ENCODE results near the gene HUS1B. TPM values are rescaled to one million over a fixed set of nuclear protein-coding genes. Genes with fewer than 3 reads are reported as not detected.

The HUS1B gene
- total and polyA plus RNA-seq, 2 of the 8 experiments (the other 6 are each of a cell fraction or from before 2014, with no cell fraction given), result 0.48 to 1.1 TPM

- H3K36me3 ChIP-seq (ENCODE audit: control insufficient read depth in 2 of 4, insufficient read depth in 4 of 4, low read length in 3 of 4), result no peaks in the 10 kb centered on the region
- no peak overlapping the region for H3K4me2 ChIP-seq (ENCODE audit: insufficient read depth in 1 of 2, low read depth in 2 of 2, low read length in 2 of 2)
- ChIA-PET CTCF (ENCODE audit: partially characterized antibody) (interaction anchor here (1.1 to 3.5 kb wide), 4 partner anchors 9 to 111 kb away, joined by 5 to 20 read pairs (median 10); partner anchors contain the start of gene EXOC2), POLR2A (ENCODE audit: partially characterized antibody) (interaction anchor here (1.1 kb wide), 1 partner anchor 13 kb away, joined by 5 read pairs; no protein-coding TSS in a partner anchor)
- H2BK20ac ChIP-seq (ENCODE audit: low read length), result no peak overlapping the region
- TF ChIP-seq BACH1 (IDR thresholded peaks at IDR 0.05; ENCODE audit: low read length), result 0 out of 2 replicates have a peak, but pooled peaks have one; percentile 30
- no peak for TF ChIP-seq ASH2L (IDR thresholded peaks at IDR 0.05; ENCODE audit: low read length)
- TF ChIP-seq MAFK (IDR thresholded peaks at IDR 0.05; ENCODE audit: low read depth, low read length), result 0 out of 2 replicates have a peak, but pooled peaks have one; percentile 3
- no peak overlapping the region for H4K5ac ChIP-seq (ENCODE audit: insufficient read length, low read depth, low read length)
- H2AFZ ChIP-seq (ENCODE audit: low read length), result no peak overlapping the region
- no peak overlapping the region for H4K8ac ChIP-seq (ENCODE audit: extremely low read depth, insufficient read depth, low read length)
- no peak overlapping the region for H3K14ac ChIP-seq (ENCODE audit: insufficient read length)
- H3K23ac ChIP-seq (ENCODE audit: insufficient read length), result no peak overlapping the region
- H3K4me1 ChIP-seq (replicated peaks in 1 of 4; ENCODE audit: control insufficient read depth in 3 of 4, insufficient read depth in 4 of 4, low read length in 3 of 4), result peaks cover 5 to 24% (median 17%) of the 10 kb centered on the region in 4 experiments
- no peak overlapping the region for H3K9ac ChIP-seq (replicated peaks in 1 of 4; ENCODE audit: extremely low read depth in 1 of 4, low read depth in 3 of 4, low read length in 3 of 4)
- no peak for DNase-seq (ENCODE audit: low read depth in 1 of 2, low spot score in 2 of 2)
- no peak overlapping the region for H2BK5ac ChIP-seq (ENCODE audit: low read depth, low read length)
- peaks cover 3% of the 10 kb centered on the region; the same call in 1 of the 2 replicates for H3K23me2 ChIP-seq (ENCODE audit: low read depth, low read length)
- 85% methylated on average over 6 of the region's 6 CpGs; no CpG with 5 or more reads in 1 of the 2 experiments for WGBS, 2 experiments (ENCODE audit: extremely low coverage in 1 of 2, insufficient coverage in 1 of 2, insufficient read length in 1 of 2, insufficient replicate concordance in 2 of 2, low coverage in 1 of 2, low lambda C conversion rate in 2 of 2, missing lambda C conversion rate in 1 of 2)
- no peak overlapping the region for H3K4ac ChIP-seq (replicated peaks; ENCODE audit: insufficient read length, low read depth, low read length)
- no peak overlapping the region for H3K4me3 ChIP-seq (ENCODE audit: extremely low read depth in 1 of 4, insufficient read depth in 2 of 4, low read depth in 3 of 4, low read length in 4 of 4)
- no peak overlapping the region for H3K18ac ChIP-seq (ENCODE audit: extremely low read depth, low read length)
- no peak overlapping the region for H2BK12ac ChIP-seq (ENCODE audit: low read depth, low read length)
- H3K9me3 ChIP-seq (ENCODE audit: insufficient read depth in 2 of 2, low read depth in 1 of 2, low read length in 1 of 2), result no peaks in the 10 kb centered on the region
- no peak overlapping the region for H2AK5ac ChIP-seq (ENCODE audit: low read depth, low read length)
- peaks cover 0 to 4% of the 10 kb centered on the region in 2 experiments for H4K20me1 ChIP-seq (replicated peaks in 1 of 2; ENCODE audit: control insufficient read depth in 1 of 2, insufficient read depth in 2 of 2, low read length in 2 of 2)
- no peak overlapping the region for H3K56ac ChIP-seq (replicated peaks; ENCODE audit: insufficient read length, low read depth, low read length)
- H2BK120ac ChIP-seq (replicated peaks; ENCODE audit: low read depth, low read length), result no peak overlapping the region
- no peak for FAIRE-seq
- 0 out of 2 replicates have a peak overlapping the region, but pooled peaks have one; percentile 20 for H2BK15ac ChIP-seq (ENCODE audit: low read length)
- H3K27ac ChIP-seq (ENCODE audit: low read depth, low read length), result no peak overlapping the region
- H3K27me3 ChIP-seq (replicated peaks in 1 of 4; ENCODE audit: control insufficient read depth in 3 of 4, extremely low read depth in 1 of 4, insufficient read depth in 3 of 4, low read length in 3 of 4), result no peaks in the 10 kb centered on the region; a peak in 1 of 7 replicates
- H3K79me2 ChIP-seq (ENCODE audit: control insufficient read depth in 1 of 2, insufficient read depth in 2 of 2, low read length in 2 of 2), result no peaks in the 10 kb centered on the region
- H3K79me1 ChIP-seq (ENCODE audit: low read depth, low read length), result no peaks in the 10 kb centered on the region
- H4K91ac ChIP-seq (replicated peaks; ENCODE audit: insufficient read length, low read length), result no peak overlapping the region
Observed at GRCh38 chr6:704046-704445, 47.1 kb upstream of the HUS1B start.
